NCI-H1436 treated with DMSO at 0.1 percent for 48 hours (cell line): ENCODE data around the gene FRAS1.
A peak's percentile ranks its signal among the peaks of the same experiment; 100 is the strongest.
"Not testable (repeated sequence)": the region's sequence is repeated elsewhere in the genome, so short reads cannot be mapped to it uniquely, and the experiment has no call there.

Source experiments
- DNase-seq: peaks from one replicate; lab custom pipeline; 2025; lab: John Stamatoyannopoulos, UW

Gene FRAS1, protein sequence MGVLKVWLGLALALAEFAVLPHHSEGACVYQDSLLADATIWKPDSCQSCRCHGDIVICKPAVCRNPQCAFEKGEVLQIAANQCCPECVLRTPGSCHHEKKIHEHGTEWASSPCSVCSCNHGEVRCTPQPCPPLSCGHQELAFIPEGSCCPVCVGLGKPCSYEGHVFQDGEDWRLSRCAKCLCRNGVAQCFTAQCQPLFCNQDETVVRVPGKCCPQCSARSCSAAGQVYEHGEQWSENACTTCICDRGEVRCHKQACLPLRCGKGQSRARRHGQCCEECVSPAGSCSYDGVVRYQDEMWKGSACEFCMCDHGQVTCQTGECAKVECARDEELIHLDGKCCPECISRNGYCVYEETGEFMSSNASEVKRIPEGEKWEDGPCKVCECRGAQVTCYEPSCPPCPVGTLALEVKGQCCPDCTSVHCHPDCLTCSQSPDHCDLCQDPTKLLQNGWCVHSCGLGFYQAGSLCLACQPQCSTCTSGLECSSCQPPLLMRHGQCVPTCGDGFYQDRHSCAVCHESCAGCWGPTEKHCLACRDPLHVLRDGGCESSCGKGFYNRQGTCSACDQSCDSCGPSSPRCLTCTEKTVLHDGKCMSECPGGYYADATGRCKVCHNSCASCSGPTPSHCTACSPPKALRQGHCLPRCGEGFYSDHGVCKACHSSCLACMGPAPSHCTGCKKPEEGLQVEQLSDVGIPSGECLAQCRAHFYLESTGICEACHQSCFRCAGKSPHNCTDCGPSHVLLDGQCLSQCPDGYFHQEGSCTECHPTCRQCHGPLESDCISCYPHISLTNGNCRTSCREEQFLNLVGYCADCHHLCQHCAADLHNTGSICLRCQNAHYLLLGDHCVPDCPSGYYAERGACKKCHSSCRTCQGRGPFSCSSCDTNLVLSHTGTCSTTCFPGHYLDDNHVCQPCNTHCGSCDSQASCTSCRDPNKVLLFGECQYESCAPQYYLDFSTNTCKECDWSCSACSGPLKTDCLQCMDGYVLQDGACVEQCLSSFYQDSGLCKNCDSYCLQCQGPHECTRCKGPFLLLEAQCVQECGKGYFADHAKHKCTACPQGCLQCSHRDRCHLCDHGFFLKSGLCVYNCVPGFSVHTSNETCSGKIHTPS (N-terminal part only)

DNA sequence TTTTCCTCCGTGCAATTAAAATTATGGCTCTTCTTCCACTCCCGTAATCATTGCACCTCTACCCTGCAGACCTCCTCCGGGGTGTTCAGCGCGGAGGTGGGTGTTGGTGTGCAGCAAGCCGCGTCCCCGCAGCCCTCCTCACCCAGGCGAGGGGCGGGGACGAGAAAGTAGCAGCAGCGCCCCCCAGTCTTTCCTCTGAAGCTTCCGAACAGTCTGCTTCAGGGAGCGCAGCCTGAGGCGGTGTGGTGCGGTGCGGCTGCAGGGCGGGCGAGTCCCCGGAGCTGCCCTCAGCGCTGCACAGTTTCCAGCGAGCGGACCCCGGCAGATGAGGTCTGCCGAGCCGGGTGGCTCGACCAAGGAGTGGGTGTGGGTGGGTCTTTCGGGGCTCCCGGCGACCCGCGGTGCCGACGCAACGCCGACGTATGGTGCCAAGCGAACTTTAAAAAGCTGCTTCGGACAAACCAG, at the start of gene FRAS1:
Gene FRAS1, plus strand, starts transcription at position 189 of the 465 bp plus-strand sequence. CDS start 687 bp downstream, outside the sequence.
- peak; percentile 17 for DNase-seq

DNA sequence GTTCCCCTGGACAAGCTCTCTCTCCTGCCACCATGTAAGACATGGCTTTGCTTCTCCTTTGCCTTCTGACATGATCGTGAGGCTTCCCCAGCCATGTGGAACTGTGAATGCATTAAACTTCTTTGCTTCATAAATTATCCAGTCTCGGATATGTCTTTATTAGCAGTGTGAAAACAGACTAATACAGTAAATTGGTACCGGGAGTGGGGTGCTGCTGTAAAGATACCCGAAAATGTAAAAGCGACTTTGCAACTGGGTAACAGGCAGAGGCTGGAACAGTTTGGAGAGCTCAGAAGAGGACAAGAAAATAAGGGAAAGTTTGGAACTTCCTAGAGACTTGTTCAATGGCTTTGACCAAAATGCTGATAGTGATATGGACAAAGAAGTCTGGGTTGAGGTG, 46.1 kb upstream of the FRAS1 start:
- DNase-seq = not testable (repeated sequence)

DNA sequence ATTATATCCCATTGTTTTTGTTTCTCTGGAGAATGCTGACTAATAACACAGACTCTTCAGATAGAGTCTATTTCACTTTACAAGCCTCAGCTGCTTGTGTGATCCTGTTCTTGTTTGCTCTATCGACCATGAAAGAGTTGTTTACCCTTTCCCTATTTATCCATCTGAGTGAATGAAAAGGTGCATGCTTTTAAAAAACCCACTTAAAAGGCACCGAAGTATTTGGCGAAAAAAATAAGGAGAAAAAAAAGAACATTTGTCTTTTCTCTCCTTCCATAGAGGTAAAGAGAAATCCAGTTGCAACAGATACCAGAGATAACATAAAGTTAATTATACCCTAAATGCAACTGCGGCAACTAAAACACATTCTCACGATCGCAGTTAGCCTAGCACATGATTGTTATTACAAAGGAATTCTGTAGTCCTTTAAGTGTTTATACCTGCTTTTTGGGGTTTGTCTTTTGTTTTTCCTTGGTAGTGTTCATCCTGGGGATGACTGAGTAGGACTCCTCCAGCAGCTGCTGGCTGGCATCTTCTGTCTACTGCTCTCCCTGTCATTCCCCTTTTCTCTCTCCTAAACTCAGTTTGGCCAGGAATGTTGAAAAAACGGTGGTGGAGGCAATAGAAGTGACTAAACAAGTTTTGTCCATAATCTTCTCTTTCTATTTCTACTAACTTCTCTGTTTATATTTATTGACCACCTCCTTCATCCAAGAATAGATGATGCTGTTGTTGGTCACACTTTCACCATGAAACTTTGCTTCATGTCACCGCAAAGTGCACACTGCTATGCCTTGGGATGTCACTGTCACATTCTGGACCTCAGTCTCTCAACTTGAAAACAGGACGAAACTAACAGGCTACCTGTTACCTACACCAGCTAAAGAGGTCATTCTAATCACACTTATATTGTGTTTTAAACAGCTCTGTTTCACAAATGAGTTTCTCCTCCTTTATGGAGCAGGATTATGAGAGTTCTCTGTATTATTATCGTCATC, 41.9 kb upstream of the FRAS1 start:
- no peak for DNase-seq

DNA sequence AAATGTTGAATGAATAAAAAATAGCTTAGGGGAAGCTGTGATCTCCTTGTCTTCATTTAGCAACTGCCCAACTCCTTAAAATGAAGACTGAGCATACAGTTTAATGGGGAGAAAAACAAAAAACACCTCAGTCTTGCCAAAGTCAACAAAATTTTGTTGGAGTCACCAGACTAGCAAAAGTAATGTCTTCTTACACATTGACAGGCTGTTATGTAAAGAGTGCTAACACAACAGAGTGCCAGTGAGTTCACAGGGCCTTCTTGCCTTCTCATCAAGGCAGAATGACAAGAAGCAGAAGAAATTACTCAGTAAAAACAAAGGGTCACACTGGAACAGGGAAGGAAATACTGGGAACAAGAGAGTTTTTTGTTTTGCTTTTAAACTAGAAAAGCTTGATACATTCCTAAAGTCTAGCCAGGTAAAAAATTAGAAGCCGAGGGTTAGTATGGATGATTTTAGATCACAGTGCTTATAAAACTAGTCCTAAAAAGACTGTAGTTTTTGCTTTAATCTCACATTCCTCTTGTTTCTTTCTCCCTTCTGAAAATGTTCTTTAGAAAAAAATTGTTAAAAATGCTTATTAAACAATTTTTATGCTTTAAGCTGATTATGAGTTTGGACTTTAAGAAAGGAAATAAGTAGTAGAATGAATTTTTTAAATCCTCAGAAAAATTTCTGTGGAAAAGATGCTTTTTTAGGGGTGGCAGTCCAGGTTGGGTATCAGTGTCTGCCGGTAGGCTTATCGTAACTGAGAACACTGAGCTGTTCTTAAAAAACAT, 38.7 kb upstream of the FRAS1 start:
- no peak for DNase-seq

DNA sequence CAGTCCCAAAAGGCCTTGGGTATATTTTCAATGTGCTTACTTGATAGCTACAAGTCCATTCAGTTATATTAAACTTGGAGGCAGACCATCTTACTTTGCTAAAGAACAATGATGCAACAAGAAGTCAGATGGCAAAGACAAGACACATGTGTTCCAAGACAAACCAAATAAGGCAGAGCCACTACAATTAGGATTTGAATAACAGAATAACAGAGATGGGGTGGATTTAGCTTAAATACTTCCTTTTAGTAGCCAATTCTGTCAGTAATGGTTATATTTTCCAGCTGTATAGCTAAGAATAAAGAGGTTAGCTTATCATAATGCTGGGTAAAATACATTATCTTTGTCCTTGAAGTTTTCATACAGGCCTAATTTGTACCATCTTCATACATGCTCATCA, 37.7 kb upstream of the FRAS1 start:
- DNase-seq = no peak

DNA sequence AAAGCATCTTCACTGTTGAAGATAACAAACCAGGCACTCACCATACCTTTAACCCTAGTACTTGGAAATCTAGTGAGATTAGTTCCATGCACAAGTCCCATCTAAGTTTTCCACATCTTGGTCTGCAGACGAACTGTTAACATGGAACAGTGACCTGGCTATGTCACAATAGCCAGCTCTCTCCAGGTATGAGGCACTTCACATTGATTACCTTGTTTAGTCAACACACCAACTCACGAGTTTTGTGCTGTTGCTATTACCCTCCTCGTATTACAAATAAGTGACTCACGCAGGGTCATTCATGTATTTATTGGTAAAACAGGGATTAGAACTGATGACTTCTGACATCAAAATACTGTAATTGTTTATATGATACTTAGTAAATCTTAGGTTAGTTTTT, 36.4 kb upstream of the FRAS1 start:
- DNase-seq = no peak

DNA sequence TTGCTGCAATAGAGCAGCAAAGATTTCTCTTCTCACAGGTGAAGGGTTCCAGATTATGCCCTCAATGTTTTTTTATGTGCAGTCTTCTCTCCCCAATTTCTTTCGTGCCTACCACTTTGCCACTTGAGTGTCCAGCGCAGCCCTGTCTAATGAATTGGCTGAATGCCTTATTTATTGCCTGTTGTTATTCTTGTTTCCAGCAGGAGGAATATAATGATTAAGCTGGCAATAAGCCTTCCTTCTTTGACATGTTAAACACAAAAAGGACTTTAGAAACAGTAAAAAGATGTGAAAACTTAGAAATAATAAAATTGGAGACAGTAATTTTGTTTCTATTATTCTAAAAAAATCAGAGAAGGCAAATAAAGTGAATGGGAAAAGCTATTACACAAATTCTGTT, 34.6 kb upstream of the FRAS1 start:
- DNase-seq = no peak

DNA sequence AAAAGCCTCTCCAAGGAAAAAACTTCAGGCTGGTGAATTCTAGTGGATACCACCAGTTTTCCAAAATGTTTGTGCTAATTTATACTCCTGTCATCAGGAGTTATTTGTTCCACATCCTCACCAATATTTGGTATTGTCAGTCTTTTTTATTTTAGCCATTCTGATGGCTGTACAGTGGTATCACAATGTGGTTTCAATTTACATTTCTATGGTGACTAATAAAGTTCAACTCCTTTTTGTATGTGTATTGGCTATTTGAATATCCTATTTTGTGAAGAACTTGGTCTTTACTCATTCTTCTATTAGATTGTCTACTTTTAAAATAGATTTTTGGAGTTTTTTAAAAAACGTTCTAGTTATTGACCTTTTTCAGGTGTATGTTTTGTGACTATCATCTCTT, 33.0 kb upstream of the FRAS1 start:
- DNase-seq = no peak

DNA sequence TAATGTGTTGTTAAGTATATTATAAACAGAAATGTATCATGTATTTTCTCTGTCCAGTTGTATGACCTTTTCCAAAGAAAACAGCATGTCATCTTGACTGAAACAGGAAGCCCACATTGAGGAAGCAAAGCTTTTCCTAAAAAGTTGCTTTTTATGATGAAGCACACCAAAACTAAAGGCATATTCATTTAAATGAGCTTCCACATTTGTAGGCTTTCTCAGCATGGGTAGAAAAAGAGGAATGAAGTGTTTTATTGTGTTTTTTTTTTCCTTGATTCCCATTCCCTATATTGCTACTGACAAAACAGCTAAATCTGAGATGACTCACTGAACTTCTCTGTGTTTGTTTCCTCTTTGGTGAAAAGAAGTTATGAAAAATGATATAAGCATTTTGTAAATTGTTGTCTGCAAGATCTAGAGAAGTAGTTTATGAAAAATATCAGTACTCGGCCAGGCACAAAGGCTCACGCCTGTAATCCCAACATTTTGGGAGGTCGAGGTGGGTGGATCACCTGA, 32.5 kb upstream of the FRAS1 start:
- no peak for DNase-seq

DNA sequence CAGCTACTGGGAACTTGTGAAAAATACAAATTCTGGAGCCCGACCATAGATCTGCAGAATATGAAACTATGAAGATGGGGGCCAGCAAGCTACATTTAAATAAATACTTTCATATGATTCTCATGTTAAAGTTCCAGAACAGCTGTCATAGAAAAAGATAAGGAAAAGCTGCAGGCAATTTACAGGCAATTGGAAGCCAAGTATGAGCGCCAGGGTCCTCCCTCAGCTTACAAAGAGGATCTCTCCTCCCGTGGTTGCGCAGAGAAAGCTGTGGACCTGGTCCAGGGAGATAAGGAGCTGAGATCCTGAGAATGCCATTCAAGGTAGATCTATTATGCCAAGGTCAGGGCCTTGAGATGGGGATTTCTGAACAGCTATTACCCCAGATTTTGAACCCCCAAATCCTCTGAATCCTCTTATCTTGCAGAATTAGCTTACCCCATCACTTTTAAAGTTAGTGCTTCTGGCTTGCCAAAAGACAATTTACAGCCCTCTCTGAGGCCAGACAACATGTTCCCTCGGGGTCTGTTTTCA, 25.6 kb upstream of the FRAS1 start:
- DNase-seq = no peak

DNA sequence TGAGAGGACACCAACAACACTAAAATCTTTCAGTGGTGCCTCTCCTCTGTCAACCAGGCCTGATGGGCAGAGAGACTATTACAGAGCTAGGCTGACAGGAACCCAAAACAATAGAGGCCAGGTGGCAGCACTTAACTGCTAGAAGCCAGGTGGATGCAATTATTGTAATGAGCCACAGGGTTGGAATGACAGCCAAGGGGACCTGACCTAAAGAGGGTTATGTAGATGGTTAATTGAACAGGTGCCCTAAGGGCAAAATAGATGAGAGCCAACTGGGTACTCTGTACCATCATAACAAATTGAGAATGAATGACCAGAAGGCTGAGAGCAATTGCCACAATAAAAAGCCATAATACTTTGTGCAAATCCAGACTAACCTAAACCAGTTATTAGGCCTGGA, 24.7 kb upstream of the FRAS1 start:
- peak; percentile 100 for DNase-seq

DNA sequence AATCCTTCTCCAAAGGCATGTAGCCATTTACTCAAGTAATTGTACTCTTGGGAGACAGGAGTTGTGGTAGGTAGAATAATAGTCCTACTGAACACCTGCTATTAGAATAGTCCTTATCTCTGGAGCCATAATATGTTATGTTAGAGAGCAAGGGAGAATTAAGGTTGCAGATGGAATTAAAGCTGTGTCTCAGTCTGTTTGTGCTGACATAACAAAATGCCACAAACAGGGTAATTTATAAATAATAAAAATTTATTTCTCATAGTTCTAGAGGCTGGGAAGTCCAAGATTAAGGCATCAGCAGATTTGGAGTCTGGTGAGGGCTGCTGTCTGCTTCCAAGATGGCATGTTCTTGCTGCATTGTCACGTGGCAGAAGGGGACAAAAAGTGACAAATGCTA, 24.2 kb upstream of the FRAS1 start:
- DNase-seq = no peak

DNA sequence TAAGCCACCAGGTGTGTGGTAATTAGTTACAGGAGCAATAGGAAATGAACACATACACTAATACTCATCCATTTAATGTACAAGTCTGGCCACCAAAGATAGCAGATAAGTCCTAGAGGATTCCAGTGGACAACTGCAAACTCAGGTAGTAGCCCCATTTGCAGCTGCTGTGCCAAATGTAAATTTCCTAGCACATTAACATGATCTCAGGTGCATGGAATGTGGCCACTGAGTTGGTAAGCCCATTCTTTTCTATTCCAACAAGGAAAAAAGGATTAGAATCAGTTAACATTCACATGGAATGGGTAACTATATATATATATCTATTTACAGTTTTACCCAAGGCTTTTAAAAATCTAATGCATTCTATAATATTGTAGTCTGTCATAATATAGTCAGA, 23.3 kb upstream of the FRAS1 start:
- DNase-seq = no peak

DNA sequence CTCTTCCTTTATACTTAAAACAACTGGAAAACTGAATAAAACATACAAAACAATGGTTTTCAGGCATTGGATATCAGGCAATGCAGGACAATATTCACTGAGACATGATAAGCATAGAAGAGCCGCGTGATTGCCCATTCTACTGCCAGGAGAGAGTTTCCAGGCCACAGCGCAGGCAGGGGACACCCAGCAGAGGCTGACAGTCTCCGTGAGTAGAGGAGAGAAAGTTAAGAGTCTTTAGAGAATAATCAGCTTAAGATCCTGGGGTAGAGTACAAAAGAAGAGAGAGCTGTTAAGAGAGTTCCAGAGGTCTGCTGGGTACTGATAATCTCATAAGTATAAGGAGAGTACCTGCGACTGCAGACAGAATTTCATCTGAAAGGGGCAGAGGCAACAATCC, 18.4 kb upstream of the FRAS1 start:
- no peak for DNase-seq

DNA sequence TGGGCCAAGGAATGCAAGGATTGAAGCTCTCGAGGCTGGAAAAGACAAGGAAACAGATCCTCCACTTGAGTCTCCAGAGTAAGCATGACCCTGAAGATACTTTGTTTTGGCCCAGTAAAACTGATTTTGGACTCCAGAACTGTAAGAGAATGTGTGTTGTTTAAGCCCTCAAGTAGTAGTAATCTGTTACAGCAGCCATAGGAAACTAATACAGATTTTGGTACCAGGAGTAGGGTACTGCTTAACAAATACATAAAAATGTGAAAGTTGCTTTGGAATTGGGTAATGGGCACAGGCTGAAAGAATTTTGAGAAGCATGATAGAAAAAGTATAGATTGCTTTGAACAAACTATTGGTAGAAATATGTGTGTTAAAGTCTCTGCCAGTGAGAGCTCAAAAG, 17.4 kb upstream of the FRAS1 start:
- no peak for DNase-seq

DNA sequence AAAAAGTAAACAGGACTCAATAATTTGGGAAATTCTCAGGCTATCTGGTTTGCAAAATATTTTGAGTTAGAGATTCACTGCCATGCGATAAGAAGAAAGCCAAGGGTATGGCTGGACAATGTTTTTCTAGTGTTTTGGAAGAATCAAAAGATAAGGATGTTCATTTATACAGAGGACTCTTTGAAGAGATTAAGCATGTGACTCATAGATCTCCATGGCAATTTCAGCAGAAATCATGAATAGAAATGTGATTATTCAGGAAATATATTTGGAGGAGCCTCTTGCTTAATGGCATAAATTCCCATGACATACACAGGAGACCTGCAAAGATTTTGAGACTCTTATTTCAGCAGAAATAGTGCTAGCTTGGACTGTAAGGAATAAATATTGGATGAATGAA, 16.7 kb upstream of the FRAS1 start:
- DNase-seq = no peak

DNA sequence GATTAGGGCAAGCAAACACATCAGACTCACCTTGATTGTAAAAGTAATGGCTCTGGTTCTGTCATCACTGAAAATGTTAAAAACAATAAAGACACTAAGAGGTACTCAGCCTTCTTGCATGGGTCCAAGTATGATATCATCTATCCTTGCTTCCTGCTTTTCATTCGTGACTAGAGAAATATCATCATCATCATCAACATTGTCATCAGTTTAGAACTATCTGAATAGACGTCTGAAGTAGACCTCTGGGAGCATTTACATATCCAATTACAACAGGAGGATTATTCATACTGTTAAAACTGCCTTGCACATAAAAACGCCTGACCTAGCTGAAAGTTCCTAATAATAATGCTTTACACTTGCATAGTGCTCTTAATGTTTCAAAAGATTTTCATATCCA, 9.8 kb upstream of the FRAS1 start:
- peak; percentile 64 for DNase-seq

DNA sequence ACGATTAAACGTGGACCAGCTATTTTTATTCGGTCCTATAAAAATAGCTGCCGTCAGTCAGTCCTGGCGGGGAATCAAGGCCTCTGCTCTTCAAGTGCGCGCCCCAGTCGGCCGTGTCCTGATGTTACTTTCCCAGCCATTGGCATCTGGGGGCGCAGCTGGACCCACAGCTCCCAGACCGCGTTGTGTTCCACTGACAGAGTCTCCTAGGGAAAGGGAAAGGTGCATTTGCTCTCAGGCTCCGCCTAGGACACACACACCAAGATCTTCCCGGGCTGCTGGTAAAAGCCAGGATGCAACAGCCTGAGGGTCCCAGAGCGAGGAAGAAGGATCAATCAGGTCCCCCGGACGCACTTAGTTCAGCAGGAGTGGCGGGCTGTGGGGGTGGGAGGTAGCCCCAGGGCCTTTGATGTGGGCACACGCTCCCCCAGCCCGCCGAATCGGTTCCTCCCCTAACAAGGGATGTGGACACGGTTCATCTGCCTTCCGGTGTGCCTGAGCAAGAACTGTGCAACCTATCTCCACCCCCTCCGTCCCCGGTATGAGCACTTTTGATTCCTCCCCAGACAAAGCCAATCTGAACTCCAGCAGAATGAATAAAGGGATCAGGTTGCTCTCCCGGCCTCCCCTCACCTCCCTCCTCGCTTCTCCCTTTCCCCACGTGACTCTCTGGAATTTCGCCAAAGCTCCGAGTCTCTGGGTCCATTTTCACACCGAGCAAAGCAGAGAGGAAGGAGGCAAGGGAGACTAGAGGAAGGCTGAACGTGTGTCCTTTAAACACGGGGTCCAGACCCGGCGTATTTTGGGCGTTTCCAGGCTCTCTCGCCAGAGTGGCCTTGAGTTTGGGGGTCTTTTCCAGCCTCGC, 626 bp upstream of the FRAS1 start:
- peak; percentile 71 for DNase-seq
